PC-3 (cell line): ENCODE data around the gene D2HGDH. TPM values are rescaled to one million over a fixed set of nuclear protein-coding genes. Genes with fewer than 3 reads are reported as not detected.

Experiments
- ATAC-seq: fragments of 200-7000 bp; cut with Tn5 transposase; 2 replicates; pipeline ENCODE4 v1.9.1; 2020; ENCODE audit warnings: mild to moderate bottlenecking, moderate library complexity
- BruUV-seq: library from RNA; stranded (reverse); fragments of 400-500 nt; replicated peaks from 2 replicates; lab custom pipeline; 2021; lab: Mats Ljungman, UMichigan
- CTCF ChIA-PET: fragments of 300-600 bp; sonication (Branson Sonifier 250); formaldehyde crosslinking; loops from one replicate; lab custom pipeline; 2022; ENCODE audit warnings: antibody characterized with exemption; lab: Charles Lee
- POLR2A ChIA-PET: fragments of 300-600 bp; sonication (Branson Sonifier 250); formaldehyde crosslinking; loops from one replicate; lab custom pipeline; 2022; ENCODE audit warnings: antibody characterized with exemption; ENCODE audit not compliant: unreplicated experiment; lab: Charles Lee
- DNase-seq: peaks from one replicate; pipeline ENCODE4 v3.0.0-alpha.2; 2015
- H2AFZ ChIP-seq: fragments of 300-600 bp; sonication (generic); 2 replicates; pipeline ENCODE4 v1.6.0; 2016; ENCODE audit warnings: antibody characterized with exemption, low read length
- H3F3A ChIP-seq: fragments of 300-600 bp; sonication (generic); one replicate; pipeline ENCODE4 v1.6.0; 2017; ENCODE audit warnings: antibody characterized with exemption, low read length, control low read depth, mild to moderate bottlenecking; ENCODE audit not compliant: unreplicated experiment
- H3K27ac ChIP-seq: fragments of 300-600 bp; sonication (generic); 2 replicates; pipeline ENCODE4 v1.5.1; 2016; ENCODE audit warnings: mild to moderate bottlenecking, low read length
- H3K27me3 ChIP-seq: fragments of 300-600 bp; sonication (generic); 2 replicates; pipeline ENCODE4 v1.6.1; 2016; ENCODE audit warnings: low read length, mixed read lengths
- H3K36me3 ChIP-seq: fragments of 300-600 bp; sonication (generic); 2 replicates; pipeline ENCODE4 v1.6.1; 2016; ENCODE audit warnings: low read depth, mixed run types, low read length, mixed read lengths
- H3K4me1 ChIP-seq: fragments of 300-600 bp; sonication (generic); 2 replicates; pipeline ENCODE4 v1.5.1; 2016; ENCODE audit warnings: low read length; ENCODE audit not compliant: insufficient read depth
- H3K4me2 ChIP-seq: fragments of 300-600 bp; sonication (generic); 2 replicates; pipeline ENCODE4 v1.6.0; 2016; ENCODE audit warnings: low read length
- H3K4me3 ChIP-seq: fragments of 300-600 bp; sonication (generic); 2 replicates; pipeline ENCODE4 v1.5.1; 2016; ENCODE audit warnings: mild to moderate bottlenecking, low read length, mixed read lengths
- H3K79me2 ChIP-seq: fragments of 300-600 bp; sonication (generic); 2 replicates; pipeline ENCODE4 v1.6.1; 2017; ENCODE audit warnings: low read length, mixed read lengths
- H3K9ac ChIP-seq: fragments of 300-600 bp; sonication (generic); 2 replicates; pipeline ENCODE4 v1.6.0; 2016; ENCODE audit warnings: mild to moderate bottlenecking, low read length
- H3K9me2 ChIP-seq: fragments of 300-600 bp; sonication (generic); replicated peaks from 2 replicates; pipeline ENCODE4 v1.6.1; 2016; ENCODE audit warnings: mixed run types, low read length, mixed read lengths
- H3K9me3 ChIP-seq: fragments of 300-600 bp; sonication (generic); 2 replicates; pipeline ENCODE4 v1.6.1; 2016; ENCODE audit warnings: low read length, mixed read lengths
- H4K20me1 ChIP-seq: fragments of 300-600 bp; sonication (generic); 2 replicates; pipeline ENCODE4 v1.6.1; 2016; ENCODE audit warnings: low read length, mixed read lengths
- CTCF ChIP-seq: fragments of 300-600 bp; sonication (generic); conservative IDR thresholded peaks from 2 replicates; pipeline ENCODE4 v1.5.1; 2017; ENCODE audit warnings: antibody characterized with exemption, low read depth, mild to moderate bottlenecking, low read length
- EZH2 ChIP-seq: fragments of 300-600 bp; sonication (generic); IDR thresholded peaks from one replicate; pipeline ENCODE4 v1.6.1; 2017; ENCODE audit warnings: antibody characterized with exemption, mild to moderate bottlenecking, low read length; ENCODE audit not compliant: unreplicated experiment
- EZH2phosphoT487 ChIP-seq: fragments of 300-600 bp; sonication (generic); IDR thresholded peaks from 2 replicates; pipeline ENCODE4 v1.6.1; 2018; ENCODE audit warnings: mild to moderate bottlenecking, antibody characterized with exemption, low read length, borderline replicate concordance
- intact Hi-C: fragments of 100-400 bp; cut with micrococcal nuclease; formaldehyde crosslinking; loops from 2 replicates; pipeline ENCODE4 v1.9.0; 2023
- total RNA-seq: library from RNA; depleted of rRNA; stranded (reverse); fragments of >200 nt; gene quantifications from 2 replicates; pipeline ENCODE4 v1.2.3, GENCODE V29; 2014

Gene D2HGDH
- total RNA-seq, 1 experiment from 2014 or later: 28.5 TPM

DNA sequence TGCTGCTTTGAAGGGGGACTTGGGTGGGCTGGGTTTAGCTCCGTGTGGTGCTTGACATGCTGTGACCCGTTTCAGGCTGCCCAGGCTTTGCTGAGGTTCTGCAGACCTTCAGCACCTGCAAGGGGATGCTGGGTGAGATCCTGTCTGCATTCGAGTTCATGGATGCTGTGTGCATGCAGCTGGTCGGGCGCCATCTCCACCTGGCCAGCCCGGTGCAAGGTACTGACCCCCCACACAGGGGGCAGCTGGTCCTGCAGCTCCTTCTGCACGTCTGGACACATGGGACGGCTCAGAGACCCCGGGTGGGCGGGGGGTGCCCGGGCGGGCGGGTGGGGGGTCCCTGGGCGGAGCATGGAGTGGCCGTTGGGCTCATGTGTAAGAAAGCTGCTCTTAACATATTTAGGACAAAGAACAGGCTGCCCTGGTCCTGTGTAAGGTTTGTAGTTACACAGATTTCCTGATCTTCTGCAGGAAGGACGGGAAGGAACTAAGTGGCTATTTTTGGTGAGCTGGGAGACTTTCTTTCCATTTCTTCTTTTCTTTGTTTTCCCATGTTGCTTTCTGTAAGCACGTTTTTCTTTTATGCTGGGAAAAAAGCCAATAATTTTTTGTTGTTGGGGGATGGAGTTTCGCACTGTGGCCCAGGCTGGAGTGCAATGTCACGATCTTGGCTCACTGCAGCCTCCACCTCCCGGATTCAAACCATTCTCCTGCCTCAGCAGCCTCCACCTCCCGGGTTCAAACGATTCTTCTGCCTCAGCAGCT lies 15.8 kb downstream of the D2HGDH start:
- Histone ChIP-seq H3K79me2 (no peaks in the 10 kb centered on the region), H3F3A (no peaks in the 10 kb centered on the region), H2AFZ (no peak overlapping the region), H3K9me2 (no peaks in the 10 kb centered on the region), H3K4me1 (no peaks in the 10 kb centered on the region), H3K36me3 (no peaks in the 10 kb centered on the region), H3K27ac (no peak overlapping the region), H4K20me1 (no peaks in the 10 kb centered on the region), H3K4me3 (no peak overlapping the region), H3K4me2 (no peak overlapping the region), H3K9ac (no peak overlapping the region), H3K27me3 (no peaks in the 10 kb centered on the region), H3K9me3 (no peaks in the 10 kb centered on the region)
- no peak for ATAC-seq
- no TSS peak for BruUV-seq
- DNase-seq: no peak
- CTCF ChIA-PET: no interaction called here
- POLR2A ChIA-PET: no interaction called here
- intact Hi-C loops: no loop called here
- no peak for TF ChIP-seq EZH2
- TF ChIP-seq CTCF: no peak
- no peak for TF ChIP-seq EZH2phosphoT487

DNA sequence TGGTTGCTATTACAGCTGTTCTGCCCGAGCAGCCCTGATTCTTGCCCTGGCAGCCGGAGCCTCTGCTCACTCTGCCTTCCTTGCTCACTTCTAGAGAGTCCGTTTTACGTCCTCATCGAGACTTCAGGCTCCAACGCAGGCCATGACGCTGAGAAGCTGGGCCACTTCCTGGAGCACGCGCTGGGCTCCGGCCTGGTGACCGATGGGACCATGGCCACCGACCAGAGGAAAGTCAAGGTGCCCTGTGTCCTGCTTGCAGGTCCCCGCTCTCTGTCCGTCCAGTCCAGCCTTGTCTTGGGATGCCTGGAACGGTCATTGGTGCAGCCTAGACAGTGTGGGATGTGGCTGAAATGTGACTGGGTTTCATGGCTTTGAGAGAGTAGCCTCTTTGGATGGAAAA lies 16.7 kb downstream of the D2HGDH start:
- no peaks in the 10 kb centered on the region for H3K79me2 ChIP-seq

More for the DNA sequence above, 16.7 kb downstream of the D2HGDH start:
- Histone ChIP-seq H3K27ac (no peak overlapping the region), H2AFZ (no peak overlapping the region), H3K4me3 (no peak overlapping the region), H3K27me3 (no peaks in the 10 kb centered on the region), H4K20me1 (no peaks in the 10 kb centered on the region), H3K9ac (no peak overlapping the region), H3K9me3 (no peaks in the 10 kb centered on the region), H3K4me2 (no peak overlapping the region), H3F3A (no peaks in the 10 kb centered on the region), H3K4me1 (no peaks in the 10 kb centered on the region), H3K9me2 (no peaks in the 10 kb centered on the region), H3K36me3 (no peaks in the 10 kb centered on the region)
- POLR2A ChIA-PET: no interaction called here
- no peak for DNase-seq
- CTCF ChIA-PET: no interaction called here
- no peak for ATAC-seq
- TF ChIP-seq EZH2phosphoT487 (no peak), EZH2 (no peak), CTCF (no peak)
- intact Hi-C loops: no loop called here
- BruUV-seq: no TSS peak
